Neural progenitor cell (in vitro differentiated cells): ENCODE results near the gene RNF224. TPM values are rescaled to one million over a fixed set of nuclear protein-coding genes. Genes with fewer than 3 reads are reported as not detected.

Experiments used
- DNase-seq: peaks from one replicate; pipeline ENCODE4 v3.0.0-alpha.2; 2016; ENCODE audit warnings: low spot score
- H2AFZ ChIP-seq: fragments of 200-600 bp; sonication (generic); replicated peaks from 2 replicates; pipeline ENCODE4 v1.6.1; 2016; ENCODE audit warnings: antibody characterized with exemption
- H3F3A ChIP-seq: fragments of 200-600 bp; sonication (generic); 2 replicates; pipeline ENCODE4 v1.6.1; 2016; ENCODE audit warnings: antibody characterized with exemption, low read depth
- H3K27ac ChIP-seq: fragments of 200-600 bp; sonication (generic); 2 replicates; pipeline ENCODE4 v1.5.1; 2016; ENCODE audit warnings: mild to moderate bottlenecking
- H3K27me3 ChIP-seq: fragments of 200-600 bp; sonication (generic); 2 replicates; pipeline ENCODE4 v1.6.1; 2016; ENCODE audit warnings: mild to moderate bottlenecking, moderate library complexity
- H3K36me3 ChIP-seq: fragments of 200-600 bp; sonication (generic); 2 replicates; pipeline ENCODE4 v1.5.1; 2016
- H3K4me1 ChIP-seq: fragments of 200-600 bp; sonication (generic); 2 replicates; pipeline ENCODE4 v1.6.1; 2016; ENCODE audit warnings: mixed run types
- H3K4me2 ChIP-seq: fragments of 200-600 bp; sonication (generic); 2 replicates; pipeline ENCODE4 v1.6.1; 2016
- H3K4me3 ChIP-seq: fragments of 200-600 bp; sonication (generic); 2 replicates; pipeline ENCODE4 v1.5.1; 2016
- H3K79me2 ChIP-seq: fragments of 200-600 bp; sonication (generic); 2 replicates; pipeline ENCODE4 v1.6.1; 2016; ENCODE audit warnings: low read depth
- H3K9ac ChIP-seq: fragments of 200-600 bp; sonication (generic); 2 replicates; pipeline ENCODE4 v1.6.1; 2016
- H3K9me3 ChIP-seq: fragments of 200-600 bp; sonication (generic); 2 replicates; pipeline ENCODE4 v1.5.1; 2016; ENCODE audit warnings: low read depth
- H4K20me1 ChIP-seq: fragments of 200-600 bp; sonication (generic); 2 replicates; pipeline ENCODE4 v1.6.1; 2016; ENCODE audit warnings: low read depth
- H3K27ac Mint-ChIP-seq: 3 replicates; pipeline ENCODE4 v1.8.0; 2021; ENCODE audit warnings: mixed read lengths
- H3K27me3 Mint-ChIP-seq: 2 replicates; pipeline ENCODE4 v1.8.0; 2022; ENCODE audit warnings: low read depth, mild to moderate bottlenecking, inconsistent platforms, moderate library complexity, mixed read lengths; ENCODE audit not compliant: insufficient read depth
- H3K36me3 Mint-ChIP-seq: 3 replicates; pipeline ENCODE4 v1.8.0; 2021; ENCODE audit warnings: mixed read lengths
- H3K4me1 Mint-ChIP-seq: 3 replicates; pipeline ENCODE4 v1.8.0; 2021; ENCODE audit warnings: mixed read lengths
- H3K4me3 Mint-ChIP-seq: 3 replicates; pipeline ENCODE4 v1.8.0; 2021; ENCODE audit warnings: mild to moderate bottlenecking, moderate library complexity, mixed read lengths
- H3K9me3 Mint-ChIP-seq: 3 replicates; pipeline ENCODE4 v1.8.0; 2020; ENCODE audit warnings: mixed read lengths
- CTCF ChIP-seq: fragments of 200-600 bp; sonication (generic); IDR thresholded peaks from 2 replicates; pipeline ENCODE4 v1.5.1; 2017; ENCODE audit warnings: antibody characterized with exemption, mild to moderate bottlenecking
- EZH2 ChIP-seq: fragments of 200-600 bp; sonication (generic); IDR thresholded peaks from 2 replicates; pipeline ENCODE4 v1.6.1; 2017; ENCODE audit warnings: antibody characterized with exemption, mild to moderate bottlenecking, moderate library complexity
- EZH2phosphoT487 ChIP-seq: fragments of 200-600 bp; sonication (generic); IDR thresholded peaks from 2 replicates; pipeline ENCODE4 v1.6.1; 2017; ENCODE audit warnings: antibody characterized with exemption
- total RNA-seq: library from RNA; depleted of rRNA; stranded (reverse); fragments of >200 nt; gene quantifications from 2 replicates; pipeline ENCODE4 v1.2.3, GENCODE V29; 2015; ENCODE audit warnings: low replicate concordance

Gene RNF224
- total RNA-seq, 1 donor from 2014 or later = not detected

- Mint-ChIP-seq H3K4me3 (no peak overlapping the region), H3K27me3 (no peaks in the 10 kb centered on the region), H3K36me3 (peaks cover 8% of the 10 kb centered on the region), H3K4me1 (no peaks in the 10 kb centered on the region), H3K27ac (no peak overlapping the region), H3K9me3 (no peaks in the 10 kb centered on the region)
- Histone ChIP-seq H3K79me2 (no peaks in the 10 kb centered on the region), H3K27ac (no peak overlapping the region), H3K4me2 (no peak overlapping the region), H3K36me3 (no peaks in the 10 kb centered on the region), H4K20me1 (no peaks in the 10 kb centered on the region), H2AFZ (no peak overlapping the region), H3K9me3 (no peaks in the 10 kb centered on the region), H3K4me1 (no peaks in the 10 kb centered on the region), H3K4me3 (no peak overlapping the region), H3K27me3 (no peaks in the 10 kb centered on the region), H3F3A (no peaks in the 10 kb centered on the region), H3K9ac (no peak overlapping the region)
- DNase-seq = no peak
- no peak for TF ChIP-seq EZH2
- TF ChIP-seq EZH2phosphoT487 = no peak
- no peak for TF ChIP-seq CTCF
Observed at GRCh38 chr9:137267933-137268355, 40.6 kb downstream of the RNF224 start.

GRCh38 chr9:137268538-137269201, 41.4 kb downstream of the RNF224 start:
- Mint-ChIP-seq H3K27ac (no peak overlapping the region), H3K4me3 (no peak overlapping the region), H3K27me3 (no peaks in the 10 kb centered on the region), H3K9me3 (no peaks in the 10 kb centered on the region), H3K36me3 (peaks cover 8% of the 10 kb centered on the region), H3K4me1 (no peaks in the 10 kb centered on the region)
- Histone ChIP-seq H2AFZ (no peak overlapping the region), H3K36me3 (no peaks in the 10 kb centered on the region), H3K4me1 (no peaks in the 10 kb centered on the region), H3F3A (no peaks in the 10 kb centered on the region), H3K79me2 (no peaks in the 10 kb centered on the region), H4K20me1 (no peaks in the 10 kb centered on the region), H3K27me3 (no peaks in the 10 kb centered on the region), H3K9me3 (no peaks in the 10 kb centered on the region), H3K4me2 (no peak overlapping the region), H3K27ac (no peak overlapping the region), H3K4me3 (no peak overlapping the region), H3K9ac (no peak overlapping the region)
- TF ChIP-seq EZH2 (no peak), EZH2phosphoT487 (no peak), CTCF (no peak)
- no peak for DNase-seq

GRCh38 chr9:137269231-137269772, 42.0 kb downstream of the RNF224 start:
- peaks cover under 1% of the 10 kb centered on the region for H3K27me3 Mint-ChIP-seq
- no peaks in the 10 kb centered on the region for H3K27me3 ChIP-seq
- no peak overlapping the region for H3K9ac ChIP-seq
- H3K4me3 Mint-ChIP-seq = no peak overlapping the region
- TF ChIP-seq EZH2 = no peak
- TF ChIP-seq CTCF = no peak
- no peak for TF ChIP-seq EZH2phosphoT487
- peaks cover 8% of the 10 kb centered on the region for H3K36me3 Mint-ChIP-seq
- H2AFZ ChIP-seq = no peak overlapping the region
- no peak overlapping the region for H3K27ac ChIP-seq
- H3K4me3 ChIP-seq = no peak overlapping the region
- H3K79me2 ChIP-seq = no peaks in the 10 kb centered on the region
- H3K27ac Mint-ChIP-seq = no peak overlapping the region
- H3K9me3 Mint-ChIP-seq = no peaks in the 10 kb centered on the region
- H3K4me2 ChIP-seq = no peak overlapping the region
- H3K9me3 ChIP-seq = no peaks in the 10 kb centered on the region
- H3F3A ChIP-seq = no peaks in the 10 kb centered on the region
- DNase-seq = no peak
- no peaks in the 10 kb centered on the region for H3K36me3 ChIP-seq
- H3K4me1 ChIP-seq = no peaks in the 10 kb centered on the region
- no peaks in the 10 kb centered on the region for H3K4me1 Mint-ChIP-seq
- H4K20me1 ChIP-seq = no peaks in the 10 kb centered on the region
